ENCODE data around the gene NR1D1. TPM values are rescaled to one million over a fixed set of nuclear protein-coding genes. Genes with fewer than 3 reads are reported as not detected.
A peak's percentile ranks its signal among the peaks of the same experiment; 100 is the strongest.

The NR1D1 gene
- total and polyA plus RNA-seq, 2 of the 13 experiments (the other 11 are each of a cell fraction or from before 2014, with no cell fraction given), result 2.1 to 2.7 TPM

DNA sequence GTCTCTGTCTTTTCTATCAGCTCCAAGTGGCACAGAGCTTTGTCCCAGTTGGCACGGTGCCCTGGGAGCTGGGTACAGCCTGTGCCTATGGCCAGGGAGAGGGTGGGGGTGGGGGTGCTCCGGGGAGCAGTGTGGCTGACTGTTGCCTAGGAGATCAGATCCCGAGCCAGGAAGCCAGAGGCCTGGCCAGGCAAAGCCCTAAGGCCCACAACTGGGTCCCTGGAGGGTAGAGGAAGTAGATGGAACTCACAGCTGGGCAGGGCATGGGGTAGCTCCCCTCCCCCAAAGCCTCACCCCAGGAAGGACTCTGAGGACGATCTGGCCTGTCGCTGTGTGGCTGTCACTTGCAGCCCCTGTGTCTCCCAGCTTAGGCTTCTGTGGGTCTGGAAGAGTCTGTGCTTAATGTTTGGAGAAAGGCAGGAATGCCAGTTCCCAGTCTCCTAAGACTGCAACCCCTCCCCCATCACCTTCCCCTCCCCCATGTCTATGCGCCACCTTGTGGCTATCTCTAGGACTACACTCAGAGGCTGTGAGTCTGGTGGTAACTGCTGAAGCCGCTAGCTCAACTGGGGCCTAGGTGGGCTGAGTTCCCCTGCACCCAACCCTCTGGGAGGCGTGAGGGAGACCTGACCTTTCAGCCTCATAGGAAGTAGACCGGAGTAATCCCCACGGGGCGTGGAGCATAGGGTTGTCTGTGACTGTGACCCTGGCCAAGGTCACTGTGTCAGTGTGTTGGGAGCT lies 25.0 kb downstream of the NR1D1 start (continued):
- TF ChIP-seq MXD4 (CRISPR knock-in tag; IDR thresholded peaks at IDR 0.05) (no peak), TAF15 (IDR thresholded peaks at IDR 0.05; ENCODE audit: low read depth, low read length, poor library complexity, severe bottlenecking) (no peak), ZNF333 (CRISPR knock-in tag; IDR thresholded peaks at IDR 0.05; ENCODE audit: borderline replicate concordance) (no peak), SMARCC2 (IDR thresholded peaks at IDR 0.05) (no peak), EED (CRISPR knock-in tag; IDR thresholded peaks at IDR 0.05) (no peak), ZNF501 (CRISPR knock-in tag; IDR thresholded peaks at IDR 0.05) (peak; percentile 76), ZNF337 (CRISPR knock-in tag; IDR thresholded peaks at IDR 0.05; ENCODE audit: borderline replicate concordance, low read depth) (no peak), KDM5A (IDR thresholded peaks at IDR 0.05; ENCODE audit: borderline replicate concordance, low read length) (no peak), ZNF205 (CRISPR knock-in tag; IDR thresholded peaks at IDR 0.05) (no peak; the same call in 1 of the 2 replicates), XBP1 (CRISPR knock-in tag; IDR thresholded peaks at IDR 0.05) (no peak), ZNF777 (CRISPR knock-in tag; IDR thresholded peaks at IDR 0.05) (no peak), ZBTB20 (CRISPR knock-in tag; IDR thresholded peaks at IDR 0.05; ENCODE audit: borderline replicate concordance, low read depth) (no peak)
- TF ChIP-seq, protein P1, sequence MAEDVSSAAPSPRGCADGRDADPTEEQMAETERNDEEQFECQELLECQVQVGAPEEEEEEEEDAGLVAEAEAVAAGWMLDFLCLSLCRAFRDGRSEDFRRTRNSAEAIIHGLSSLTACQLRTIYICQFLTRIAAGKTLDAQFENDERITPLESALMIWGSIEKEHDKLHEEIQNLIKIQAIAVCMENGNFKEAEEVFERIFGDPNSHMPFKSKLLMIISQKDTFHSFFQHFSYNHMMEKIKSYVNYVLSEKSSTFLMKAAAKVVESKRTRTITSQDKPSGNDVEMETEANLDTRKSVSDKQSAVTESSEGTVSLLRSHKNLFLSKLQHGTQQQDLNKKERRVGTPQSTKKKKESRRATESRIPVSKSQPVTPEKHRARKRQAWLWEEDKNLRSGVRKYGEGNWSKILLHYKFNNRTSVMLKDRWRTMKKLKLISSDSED (CRISPR knock-in tag; IDR thresholded peaks at IDR 0.05), result no peak
- TF ChIP-seq, protein P2, sequence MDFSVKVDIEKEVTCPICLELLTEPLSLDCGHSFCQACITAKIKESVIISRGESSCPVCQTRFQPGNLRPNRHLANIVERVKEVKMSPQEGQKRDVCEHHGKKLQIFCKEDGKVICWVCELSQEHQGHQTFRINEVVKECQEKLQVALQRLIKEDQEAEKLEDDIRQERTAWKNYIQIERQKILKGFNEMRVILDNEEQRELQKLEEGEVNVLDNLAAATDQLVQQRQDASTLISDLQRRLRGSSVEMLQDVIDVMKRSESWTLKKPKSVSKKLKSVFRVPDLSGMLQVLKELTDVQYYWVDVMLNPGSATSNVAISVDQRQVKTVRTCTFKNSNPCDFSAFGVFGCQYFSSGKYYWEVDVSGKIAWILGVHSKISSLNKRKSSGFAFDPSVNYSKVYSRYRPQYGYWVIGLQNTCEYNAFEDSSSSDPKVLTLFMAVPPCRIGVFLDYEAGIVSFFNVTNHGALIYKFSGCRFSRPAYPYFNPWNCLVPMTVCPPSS (IDR thresholded peaks at IDR 0.05), result no peak
- TF ChIP-seq, protein P3, sequence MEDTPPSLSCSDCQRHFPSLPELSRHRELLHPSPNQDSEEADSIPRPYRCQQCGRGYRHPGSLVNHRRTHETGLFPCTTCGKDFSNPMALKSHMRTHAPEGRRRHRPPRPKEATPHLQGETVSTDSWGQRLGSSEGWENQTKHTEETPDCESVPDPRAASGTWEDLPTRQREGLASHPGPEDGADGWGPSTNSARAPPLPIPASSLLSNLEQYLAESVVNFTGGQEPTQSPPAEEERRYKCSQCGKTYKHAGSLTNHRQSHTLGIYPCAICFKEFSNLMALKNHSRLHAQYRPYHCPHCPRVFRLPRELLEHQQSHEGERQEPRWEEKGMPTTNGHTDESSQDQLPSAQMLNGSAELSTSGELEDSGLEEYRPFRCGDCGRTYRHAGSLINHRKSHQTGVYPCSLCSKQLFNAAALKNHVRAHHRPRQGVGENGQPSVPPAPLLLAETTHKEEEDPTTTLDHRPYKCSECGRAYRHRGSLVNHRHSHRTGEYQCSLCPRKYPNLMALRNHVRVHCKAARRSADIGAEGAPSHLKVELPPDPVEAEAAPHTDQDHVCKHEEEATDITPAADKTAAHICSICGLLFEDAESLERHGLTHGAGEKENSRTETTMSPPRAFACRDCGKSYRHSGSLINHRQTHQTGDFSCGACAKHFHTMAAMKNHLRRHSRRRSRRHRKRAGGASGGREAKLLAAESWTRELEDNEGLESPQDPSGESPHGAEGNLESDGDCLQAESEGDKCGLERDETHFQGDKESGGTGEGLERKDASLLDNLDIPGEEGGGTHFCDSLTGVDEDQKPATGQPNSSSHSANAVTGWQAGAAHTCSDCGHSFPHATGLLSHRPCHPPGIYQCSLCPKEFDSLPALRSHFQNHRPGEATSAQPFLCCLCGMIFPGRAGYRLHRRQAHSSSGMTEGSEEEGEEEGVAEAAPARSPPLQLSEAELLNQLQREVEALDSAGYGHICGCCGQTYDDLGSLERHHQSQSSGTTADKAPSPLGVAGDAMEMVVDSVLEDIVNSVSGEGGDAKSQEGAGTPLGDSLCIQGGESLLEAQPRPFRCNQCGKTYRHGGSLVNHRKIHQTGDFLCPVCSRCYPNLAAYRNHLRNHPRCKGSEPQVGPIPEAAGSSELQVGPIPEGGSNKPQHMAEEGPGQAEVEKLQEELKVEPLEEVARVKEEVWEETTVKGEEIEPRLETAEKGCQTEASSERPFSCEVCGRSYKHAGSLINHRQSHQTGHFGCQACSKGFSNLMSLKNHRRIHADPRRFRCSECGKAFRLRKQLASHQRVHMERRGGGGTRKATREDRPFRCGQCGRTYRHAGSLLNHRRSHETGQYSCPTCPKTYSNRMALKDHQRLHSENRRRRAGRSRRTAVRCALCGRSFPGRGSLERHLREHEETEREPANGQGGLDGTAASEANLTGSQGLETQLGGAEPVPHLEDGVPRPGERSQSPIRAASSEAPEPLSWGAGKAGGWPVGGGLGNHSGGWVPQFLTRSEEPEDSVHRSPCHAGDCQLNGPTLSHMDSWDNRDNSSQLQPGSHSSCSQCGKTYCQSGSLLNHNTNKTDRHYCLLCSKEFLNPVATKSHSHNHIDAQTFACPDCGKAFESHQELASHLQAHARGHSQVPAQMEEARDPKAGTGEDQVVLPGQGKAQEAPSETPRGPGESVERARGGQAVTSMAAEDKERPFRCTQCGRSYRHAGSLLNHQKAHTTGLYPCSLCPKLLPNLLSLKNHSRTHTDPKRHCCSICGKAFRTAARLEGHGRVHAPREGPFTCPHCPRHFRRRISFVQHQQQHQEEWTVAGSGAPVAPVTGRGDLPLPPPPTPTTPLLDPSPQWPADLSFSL (CRISPR knock-in tag; IDR thresholded peaks at IDR 0.05), result no peak
- TF ChIP-seq, protein P4, sequence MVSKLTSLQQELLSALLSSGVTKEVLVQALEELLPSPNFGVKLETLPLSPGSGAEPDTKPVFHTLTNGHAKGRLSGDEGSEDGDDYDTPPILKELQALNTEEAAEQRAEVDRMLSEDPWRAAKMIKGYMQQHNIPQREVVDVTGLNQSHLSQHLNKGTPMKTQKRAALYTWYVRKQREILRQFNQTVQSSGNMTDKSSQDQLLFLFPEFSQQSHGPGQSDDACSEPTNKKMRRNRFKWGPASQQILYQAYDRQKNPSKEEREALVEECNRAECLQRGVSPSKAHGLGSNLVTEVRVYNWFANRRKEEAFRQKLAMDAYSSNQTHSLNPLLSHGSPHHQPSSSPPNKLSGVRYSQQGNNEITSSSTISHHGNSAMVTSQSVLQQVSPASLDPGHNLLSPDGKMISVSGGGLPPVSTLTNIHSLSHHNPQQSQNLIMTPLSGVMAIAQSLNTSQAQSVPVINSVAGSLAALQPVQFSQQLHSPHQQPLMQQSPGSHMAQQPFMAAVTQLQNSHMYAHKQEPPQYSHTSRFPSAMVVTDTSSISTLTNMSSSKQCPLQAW (CRISPR knock-in tag; IDR thresholded peaks at IDR 0.05), result 0 out of 2 replicates have a peak, but pooled peaks have one; percentile 65
- TF ChIP-seq, protein P5, sequence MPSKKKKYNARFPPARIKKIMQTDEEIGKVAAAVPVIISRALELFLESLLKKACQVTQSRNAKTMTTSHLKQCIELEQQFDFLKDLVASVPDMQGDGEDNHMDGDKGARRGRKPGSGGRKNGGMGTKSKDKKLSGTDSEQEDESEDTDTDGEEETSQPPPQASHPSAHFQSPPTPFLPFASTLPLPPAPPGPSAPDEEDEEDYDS (CRISPR knock-in tag; IDR thresholded peaks at IDR 0.05), result no peak
